Keratinocyte (primary cell): ENCODE measurements around the gene MAIP1. TPM values are rescaled to one million over a fixed set of nuclear protein-coding genes. Genes with fewer than 3 reads are reported as not detected.

ENCODE experiments used
- DNase-seq: peaks from one replicate; pipeline ENCODE4 v3.0.0-alpha.2; 2011; ENCODE audit warnings: low read depth, missing footprints, low spot score
- FAIRE-seq: peaks from 2 replicates; lab custom pipeline; 2011; peaks lifted over from hg19 to GRCh38; lab: Jason Lieb, UNC
- H2AFZ ChIP-seq: 2 replicates; pipeline ENCODE4 v1.6.0; 2012; ENCODE audit warnings: low read length, control low read depth, inconsistent platforms; ENCODE audit not compliant: control insufficient read depth
- H3K27ac ChIP-seq: 2 replicates; pipeline ENCODE4 v1.5.1; 2011; ENCODE audit warnings: low read length; ENCODE audit not compliant: control insufficient read depth, insufficient read depth
- H3K27me3 ChIP-seq: 3 replicates; pipeline ENCODE4 v1.6.0; 2011; ENCODE audit warnings: low read length; ENCODE audit not compliant: control insufficient read depth, insufficient read depth; ENCODE audit errors: extremely low read depth
- H3K36me3 ChIP-seq, 2 experiments: 2 replicates in 1 of 2; 3 replicates in 1 of 2; pipeline ENCODE4 v1.5.1; 2011; ENCODE audit warnings: low read length in 2 of 2, mild to moderate bottlenecking in 1 of 2; ENCODE audit not compliant: control insufficient read depth in 2 of 2, insufficient read depth in 2 of 2; ENCODE audit errors: extremely low read depth in 1 of 2
- H3K4me1 ChIP-seq: 3 replicates; pipeline ENCODE4 v1.5.1; 2011; ENCODE audit warnings: low read length; ENCODE audit not compliant: control insufficient read depth, insufficient read depth; ENCODE audit errors: extremely low read depth
- H3K4me2 ChIP-seq: 3 replicates; pipeline ENCODE4 v1.6.0; 2011; ENCODE audit warnings: low read depth, low read length; ENCODE audit not compliant: control insufficient read depth, insufficient read depth; ENCODE audit errors: extremely low read depth
- H3K4me3 ChIP-seq, 3 experiments: fragments of 200-600 bp in 1 of 3; sonication (generic) in 1 of 3; 2 replicates in 2 of 3; 3 replicates in 1 of 3; pipeline ENCODE4 v1.5.1; 2011 to 2016; ENCODE audit warnings: low read length in 3 of 3, mild to moderate bottlenecking in 3 of 3, control low read depth in 2 of 3, inconsistent platforms in 1 of 3, low read depth in 1 of 3, mixed read lengths in 1 of 3, mixed run types in 1 of 3, moderate library complexity in 1 of 3; ENCODE audit not compliant: control insufficient read depth in 2 of 3, insufficient read depth in 2 of 3; ENCODE audit errors: extremely low read depth in 1 of 3
- H3K79me2 ChIP-seq: 2 replicates; pipeline ENCODE4 v1.6.0; 2012; ENCODE audit warnings: low read length; ENCODE audit not compliant: control insufficient read depth, insufficient read depth
- H3K9ac ChIP-seq: 3 replicates; pipeline ENCODE4 v1.6.0; 2011; ENCODE audit warnings: low read length; ENCODE audit not compliant: control insufficient read depth, insufficient read depth; ENCODE audit errors: extremely low read depth
- H3K9me1 ChIP-seq: 3 replicates; pipeline ENCODE4 v1.6.0; 2011; ENCODE audit warnings: low read length; ENCODE audit not compliant: control insufficient read depth, insufficient read depth; ENCODE audit errors: extremely low read depth
- H3K9me3 ChIP-seq: 2 replicates; pipeline ENCODE4 v1.5.1; 2012; ENCODE audit warnings: low read depth, low read length; ENCODE audit not compliant: control insufficient read depth
- H4K20me1 ChIP-seq: 3 replicates; pipeline ENCODE4 v1.6.0; 2011; ENCODE audit warnings: low read length; ENCODE audit not compliant: control insufficient read depth, insufficient read depth; ENCODE audit errors: extremely low read depth
- CTCF ChIP-seq, 3 experiments: IDR thresholded peaks in 1 of 3; conservative IDR thresholded peaks in 1 of 3; optimal IDR thresholded peaks in 1 of 3; 2 replicates in 2 of 3; 3 replicates in 1 of 3; pipeline versions ENCODE3 to v1.5.1; 2011; ENCODE audit warnings: low read length in 3 of 3, mild to moderate bottlenecking in 3 of 3, moderate library complexity in 2 of 3, control low read depth in 1 of 3, inconsistent platforms in 1 of 3; ENCODE audit not compliant: insufficient read depth in 2 of 3; ENCODE audit errors: extremely low read depth in 1 of 3
- EZH2 ChIP-seq: IDR thresholded peaks from one replicate; pipeline ENCODE4 v1.6.1; 2012; ENCODE audit warnings: inconsistent platforms, mild to moderate bottlenecking, low read length, moderate library complexity
- dilution Hi-C: fragments of 300-500 bp; cut with MboI; formaldehyde crosslinking; loops from one replicate; pipeline ENCODE4 v1.7.0; 2020; ENCODE audit warnings: low sequenced_read_pairs; ENCODE audit not compliant: extremely low pct_ligation_motif_present
- polyA plus RNA-seq, 5 experiments: library from polyadenylated mRNA; depleted of rRNA in 3 of 5; stranded (reverse) in 3 of 5; stranded (forward) in 1 of 5; unstranded in 1 of 5; fragments of >200 nt; gene quantifications; 1 replicate in 1 of 5; 2 replicates in 3 of 5; 3 replicates in 1 of 5; pipeline versions ENCODE4 v1.2.1 to v1.2.3, GENCODE V29; 2011 to 2012; ENCODE audit warnings: missing spikeins in 2 of 5, low read depth in 1 of 5, low replicate concordance in 1 of 5

Gene MAIP1
- polyA plus RNA-seq, 1 donor (not counting 4 experiments of a cell fraction or from before 2014, with no cell fraction given), result 17.4 TPM

DNA sequence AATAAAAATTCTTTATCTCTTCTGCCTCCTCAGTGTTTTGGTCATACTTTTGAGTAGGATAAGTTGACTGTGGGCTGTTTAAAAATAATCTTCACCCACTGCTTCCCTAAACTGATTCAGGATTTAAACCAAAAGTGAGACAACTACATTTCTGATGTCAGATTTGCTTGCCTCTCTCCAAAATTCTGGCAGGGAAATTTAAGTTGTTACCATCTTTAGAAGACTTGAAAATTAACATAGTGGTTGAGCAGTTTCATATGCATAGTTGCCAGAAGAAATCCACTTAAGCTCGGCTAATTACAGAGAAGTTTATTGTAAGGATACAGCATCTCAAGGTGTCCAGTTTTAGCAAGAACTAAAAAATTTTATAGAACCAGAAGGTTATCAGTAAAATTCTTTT is 57.0 kb downstream of the MAIP1 start:
- Histone ChIP-seq H3K9me3 (no peaks in the 10 kb centered on the region), H3K9me1 (no peaks in the 10 kb centered on the region), H3K4me1 (no peaks in the 10 kb centered on the region), H3K9ac (no peak overlapping the region), H3K36me3 (no peaks in the 10 kb centered on the region), H3K27ac (no peak overlapping the region), H3K79me2 (no peaks in the 10 kb centered on the region), H2AFZ (no peak overlapping the region), H3K4me2 (no peak overlapping the region), H4K20me1 (no peaks in the 10 kb centered on the region), H3K4me3 (no peak overlapping the region), H3K27me3 (no peaks in the 10 kb centered on the region)
- TF ChIP-seq CTCF (optimal IDR thresholded peaks at IDR 0.05 in 1 of 3, IDR thresholded peaks at IDR 0.05 in 1 of 3, conservative IDR thresholded peaks at IDR 0.05 in 1 of 3; ENCODE audit: extremely low read depth in 1 of 3, insufficient read depth in 2 of 3, low read length in 3 of 3) (no peak), EZH2 (no peak)
- dilution Hi-C loops, result no loop called here
- no peak for DNase-seq
- FAIRE-seq, result no peak

Other genes starting within 250 kb of the MAIP1 start
- gene FTCDNL1, start 104.4 kb upstream of the MAIP1 start, polyA plus RNA-seq, result 0.90 to 1.1 TPM (median 0.96 TPM) in 3 replicates
- gene C2orf69, start 44.3 kb upstream of the MAIP1 start, polyA plus RNA-seq, result 5.4 to 8.6 TPM (median 5.7 TPM) in 3 replicates
- gene TYW5, start 91 bp upstream of the MAIP1 start, polyA plus RNA-seq, result 6.9 to 9.9 TPM (median 7.0 TPM) in 3 replicates